ENCODE measurements around the gene PCSK5. TPM values are rescaled to one million over a fixed set of nuclear protein-coding genes. Genes with fewer than 3 reads are reported as not detected.

The PCSK5 gene
- total RNA-seq, 2 donors from 2014 or later: 2.5 to 3.5 TPM

DNA sequence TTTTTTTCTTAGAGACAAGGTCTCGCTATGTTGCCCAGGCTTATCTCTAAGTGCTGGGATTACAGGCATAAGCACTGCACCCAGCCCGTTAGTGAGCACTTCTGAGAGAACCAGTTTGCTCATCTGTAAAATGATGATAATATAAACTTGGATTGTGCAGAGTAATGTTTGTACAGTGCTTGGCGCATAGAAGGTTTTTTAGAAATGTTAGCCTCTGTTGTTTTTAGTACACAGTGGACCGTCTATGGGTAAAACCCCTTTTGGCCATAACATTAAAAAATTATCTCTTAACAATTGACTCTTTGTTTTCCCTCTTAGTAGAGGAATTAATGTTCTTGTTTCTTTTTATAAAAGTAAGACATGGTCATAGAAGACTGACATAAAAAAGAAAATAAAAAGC lies 202.1 kb downstream of the PCSK5 start:
- H3K9me3 Mint-ChIP-seq: no peaks in the 10 kb centered on the region
- Histone ChIP-seq H3K4me3 (ENCODE audit: low read length) (no peak overlapping the region), H3K9me3 (ENCODE audit: control insufficient read depth, low read length) (no peaks in the 10 kb centered on the region), H3K4me1 (ENCODE audit: control insufficient read depth, insufficient read depth, low read length) (no peaks in the 10 kb centered on the region), H3K27ac (ENCODE audit: low read depth, low read length) (no peak overlapping the region), H3K36me3 (ENCODE audit: control insufficient read depth, insufficient read depth, low read length) (no peaks in the 10 kb centered on the region), H3K27me3 (ENCODE audit: control insufficient read depth, insufficient read depth, low read length, poor library complexity, severe bottlenecking) (no peaks in the 10 kb centered on the region), H3K9ac (ENCODE audit: extremely low read depth, low read length, poor library complexity, severe bottlenecking) (no peak overlapping the region)
- H3K36me3 Mint-ChIP-seq (ENCODE audit: low read depth): no peaks in the 10 kb centered on the region
- H3K27ac Mint-ChIP-seq: no peak overlapping the region
- TF ChIP-seq, protein P1, sequence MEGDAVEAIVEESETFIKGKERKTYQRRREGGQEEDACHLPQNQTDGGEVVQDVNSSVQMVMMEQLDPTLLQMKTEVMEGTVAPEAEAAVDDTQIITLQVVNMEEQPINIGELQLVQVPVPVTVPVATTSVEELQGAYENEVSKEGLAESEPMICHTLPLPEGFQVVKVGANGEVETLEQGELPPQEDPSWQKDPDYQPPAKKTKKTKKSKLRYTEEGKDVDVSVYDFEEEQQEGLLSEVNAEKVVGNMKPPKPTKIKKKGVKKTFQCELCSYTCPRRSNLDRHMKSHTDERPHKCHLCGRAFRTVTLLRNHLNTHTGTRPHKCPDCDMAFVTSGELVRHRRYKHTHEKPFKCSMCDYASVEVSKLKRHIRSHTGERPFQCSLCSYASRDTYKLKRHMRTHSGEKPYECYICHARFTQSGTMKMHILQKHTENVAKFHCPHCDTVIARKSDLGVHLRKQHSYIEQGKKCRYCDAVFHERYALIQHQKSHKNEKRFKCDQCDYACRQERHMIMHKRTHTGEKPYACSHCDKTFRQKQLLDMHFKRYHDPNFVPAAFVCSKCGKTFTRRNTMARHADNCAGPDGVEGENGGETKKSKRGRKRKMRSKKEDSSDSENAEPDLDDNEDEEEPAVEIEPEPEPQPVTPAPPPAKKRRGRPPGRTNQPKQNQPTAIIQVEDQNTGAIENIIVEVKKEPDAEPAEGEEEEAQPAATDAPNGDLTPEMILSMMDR (conservative IDR thresholded peaks at IDR 0.05): no peak
- H3K27me3 Mint-ChIP-seq (ENCODE audit: insufficient read depth): no peaks in the 10 kb centered on the region
- whole genome bisulfite sequencing, 2 experiments (ENCODE audit: insufficient coverage in 1 of 2, insufficient read length in 1 of 2): 91% methylated on average over 3 of the region's 4 CpGs; no CpG with 5 or more reads in 1 of the 2 experiments
- no peak for DNase-seq
- no peak overlapping the region for H3K4me3 Mint-ChIP-seq
- no peaks in the 10 kb centered on the region for H3K4me1 Mint-ChIP-seq

- Mint-ChIP-seq H3K27me3 (ENCODE audit: insufficient read depth) (no peaks in the 10 kb centered on the region), H3K9me3 (no peaks in the 10 kb centered on the region), H3K4me1 (no peaks in the 10 kb centered on the region), H3K27ac (no peak overlapping the region), H3K36me3 (ENCODE audit: low read depth) (no peaks in the 10 kb centered on the region), H3K4me3 (no peak overlapping the region)
- H3K9ac ChIP-seq (ENCODE audit: extremely low read depth, low read length, poor library complexity, severe bottlenecking): no peak overlapping the region
- H3K27me3 ChIP-seq (ENCODE audit: control insufficient read depth, insufficient read depth, low read length, poor library complexity, severe bottlenecking): no peaks in the 10 kb centered on the region
- H3K36me3 ChIP-seq (ENCODE audit: control insufficient read depth, insufficient read depth, low read length): no peaks in the 10 kb centered on the region
- 87 to 92% methylated on average over 2 to 4 of the region's 4 CpGs for WGBS, 2 experiments (ENCODE audit: insufficient coverage in 1 of 2, insufficient read length in 1 of 2)
- H3K4me1 ChIP-seq (ENCODE audit: control insufficient read depth, insufficient read depth, low read length): no peaks in the 10 kb centered on the region
- H3K4me3 ChIP-seq (ENCODE audit: low read length): no peak overlapping the region
- H3K9me3 ChIP-seq (ENCODE audit: control insufficient read depth, low read length): no peaks in the 10 kb centered on the region
- TF ChIP-seq, protein P1 (conservative IDR thresholded peaks at IDR 0.05): no peak
- no peak overlapping the region for H3K27ac ChIP-seq (ENCODE audit: low read depth, low read length)
- DNase-seq: no peak
Observed at GRCh38 chr9:76095585-76095984, 205.1 kb downstream of the PCSK5 start.

- WGBS, 2 experiments (ENCODE audit: insufficient coverage in 1 of 2, insufficient read length in 1 of 2): 79 to 92% methylated on average over 3 to 8 of the region's 8 CpGs
Observed at GRCh38 chr9:76099516-76099915, 209.0 kb downstream of the PCSK5 start.

More at GRCh38 chr9:76099516-76099915, 209.0 kb downstream of the PCSK5 start:
- Mint-ChIP-seq H3K4me3 (no peak overlapping the region), H3K27ac (no peak overlapping the region), H3K27me3 (ENCODE audit: insufficient read depth) (no peaks in the 10 kb centered on the region), H3K36me3 (ENCODE audit: low read depth) (no peaks in the 10 kb centered on the region), H3K4me1 (peaks cover 6% of the 10 kb centered on the region), H3K9me3 (no peaks in the 10 kb centered on the region)
- Histone ChIP-seq H3K27ac (ENCODE audit: low read depth, low read length) (no peak overlapping the region), H3K36me3 (ENCODE audit: control insufficient read depth, insufficient read depth, low read length) (no peaks in the 10 kb centered on the region), H3K9me3 (ENCODE audit: control insufficient read depth, low read length) (no peaks in the 10 kb centered on the region), H3K27me3 (ENCODE audit: control insufficient read depth, insufficient read depth, low read length, poor library complexity, severe bottlenecking) (no peaks in the 10 kb centered on the region), H3K9ac (ENCODE audit: extremely low read depth, low read length, poor library complexity, severe bottlenecking) (no peak overlapping the region), H3K4me3 (ENCODE audit: low read length) (no peak overlapping the region), H3K4me1 (ENCODE audit: control insufficient read depth, insufficient read depth, low read length) (no peaks in the 10 kb centered on the region)
- TF ChIP-seq, protein P1 (conservative IDR thresholded peaks at IDR 0.05): no peak
- DNase-seq: no peak

Measured in endodermal cell (in vitro differentiated cells).